Stimulated activated CD4-positive, alpha-beta T cell treated with anti-CD3 and anti-CD28 coated beads, TNF-alpha, amount 100 ng/mL, for 4 hours (primary cell): ENCODE results near the gene STOML3.
"Not testable (repeated sequence)": the region's sequence is repeated elsewhere in the genome, so short reads cannot be mapped to it uniquely, and the experiment has no call there.

Source experiments
- DNase-seq, 3 experiments: peaks; one replicate each; pipeline ENCODE4 v3.0.0-alpha.2; 2020; ENCODE audit warnings: low read depth in 3 of 3

STOML3 gene

GRCh38 chr13:38990693-38991092 is at the start of gene STOML3:
Gene STOML3, minus strand, starts transcription at chr13:38990831. Its CDS starts 110 bp downstream, at chr13:38990721.
- DNase-seq, result no peak

- DNase-seq, result no peak
Measured at GRCh38 chr13:39040206-39040605, 49.6 kb upstream of the STOML3 start.

GRCh38 chr13:39039041-39039440 is 48.4 kb upstream of the STOML3 start:
- DNase-seq, result no peak

GRCh38 chr13:39038569-39039030 is 48.0 kb upstream of the STOML3 start:
- DNase-seq, result peak; percentile 11 to 34 (median 20)

- DNase-seq, result peak; percentile 52 to 63 (median 57)
Measured at GRCh38 chr13:39037880-39038568, 47.4 kb upstream of the STOML3 start, which contains the start of the genes NHLRC3 and PROSER1. Gene NHLRC3, plus strand, starts transcription at chr13:39038456. Its CDS starts 184 bp downstream, at chr13:39038640. Gene PROSER1, minus strand, starts transcription at chr13:39038089. Its CDS starts 847 bp downstream, at chr13:39037242.

- DNase-seq, result peak in 1 of 3 experiments; percentile 6
Measured at GRCh38 chr13:39037410-39037879, 46.8 kb upstream of the STOML3 start.

- no peak for DNase-seq
Measured at GRCh38 chr13:39036212-39036611, 45.6 kb upstream of the STOML3 start.

GRCh38 chr13:39035799-39036198 is 45.2 kb upstream of the STOML3 start:
- no peak for DNase-seq

- no peak for DNase-seq
Measured at GRCh38 chr13:39035204-39035603, 44.6 kb upstream of the STOML3 start.

GRCh38 chr13:39034085-39034484 is 43.5 kb upstream of the STOML3 start:
- no peak for DNase-seq

GRCh38 chr13:39032150-39032549 is 41.5 kb upstream of the STOML3 start:
- DNase-seq, result no peak

- DNase-seq, result no peak
Measured at GRCh38 chr13:39025433-39025839, 34.8 kb upstream of the STOML3 start.

GRCh38 chr13:39023761-39024160 is 33.1 kb upstream of the STOML3 start:
- DNase-seq, result no peak

GRCh38 chr13:39023316-39023715 is 32.7 kb upstream of the STOML3 start:
- DNase-seq, result no peak

GRCh38 chr13:39020853-39021462 is 30.3 kb upstream of the STOML3 start:
- DNase-seq, result no peak

GRCh38 chr13:39016787-39017186 is 26.2 kb upstream of the STOML3 start:
- no peak for DNase-seq

GRCh38 chr13:39016087-39016486 is 25.5 kb upstream of the STOML3 start:
- no peak for DNase-seq

GRCh38 chr13:39013462-39013861 is 22.8 kb upstream of the STOML3 start:
- no peak for DNase-seq

- no peak for DNase-seq
Measured at GRCh38 chr13:39012608-39013007, 22.0 kb upstream of the STOML3 start.

GRCh38 chr13:39006371-39007111 is 15.9 kb upstream of the STOML3 start:
- DNase-seq, result not testable (repeated sequence)

- DNase-seq, result no peak
Measured at GRCh38 chr13:38998739-38999138, 8.1 kb upstream of the STOML3 start.

GRCh38 chr13:38993381-38993780 is 2.8 kb upstream of the STOML3 start:
- no peak for DNase-seq
